Ovary (tissue), 9 donors: ENCODE data around the gene ABCA9. TPM values are rescaled to one million over a fixed set of nuclear protein-coding genes. Genes with fewer than 3 reads are reported as not detected.

Experiments used
- DNase-seq, 5 donors: peaks; one replicate each; pipeline ENCODE4 v3.0.0-alpha.2; 2019 to 2020
- H3K27ac ChIP-seq, 2 donors: fragments of 200-600 bp; one replicate each; pipeline versions ENCODE4 v1.5.1 to v1.8.0; 2019 to 2022
- H3K27me3 ChIP-seq: fragments of 200-600 bp; one replicate; pipeline ENCODE4 v1.8.0; 2022
- H3K36me3 ChIP-seq: fragments of 200-600 bp; sonication (generic); one replicate; pipeline ENCODE4 v1.5.1; 2019
- H3K4me1 ChIP-seq: one replicate; pipeline ENCODE4 v1.8.1; 2013; ENCODE audit warnings: mild to moderate bottlenecking, moderate library complexity; ENCODE audit not compliant: insufficient read depth
- H3K4me3 ChIP-seq: fragments of 200-600 bp; sonication (generic); one replicate; pipeline ENCODE4 v1.5.1; 2017
- H3K9me3 ChIP-seq, 2 donors: fragments of 200-600 bp in 1 of 2; sonication (generic) in 1 of 2; one replicate each; pipeline versions ENCODE4 v1.5.1 to v1.8.1; 2013 to 2019; ENCODE audit warnings: mild to moderate bottlenecking in 1 of 2, moderate library complexity in 1 of 2
- CTCF ChIP-seq, 3 donors: fragments of 450-650 bp in 2 of 3; fragments of 200-600 bp in 1 of 3; IDR thresholded peaks; one replicate each; pipeline versions ENCODE4 v1.5.1 to v1.8.0; 2016 to 2022; ENCODE audit warnings: antibody characterized with exemption in 3 of 3, mild to moderate bottlenecking in 1 of 3
- EP300 ChIP-seq: sonication (generic); formaldehyde crosslinking; IDR thresholded peaks from one replicate; pipeline ENCODE4 v1.6.1; 2017; ENCODE audit warnings: antibody characterized with exemption
- POLR2A ChIP-seq: fragments of 450-650 bp; IDR thresholded peaks from one replicate; pipeline ENCODE4 v1.6.1; 2017; ENCODE audit warnings: antibody characterized with exemption, mild to moderate bottlenecking, moderate library complexity
- WGBS, 3 donors: extraction: QIAGEN DNeasy Blood & Tissue Kit in 1 of 3; methylation state at CpG; one replicate each; pipeline versions ENCODE4 v1.1.5 to v1.1.7; 2013 to 2017; 5-methylcytosine and 5-hydroxymethylcytosine counted together
- intact Hi-C, 4 donors: fragments of 100-400 bp; cut with DNase I; formaldehyde crosslinking; loops; one replicate each; pipeline versions ENCODE4 v1.11.0 to v1.15.1; 2022 to 2023
- polyA plus RNA-seq, 2 donors: library from polyadenylated mRNA; stranded (reverse); fragments of 200-250 nt in 1 of 2; fragments of 350-450 nt in 1 of 2; fragmentation: Illumina TruSeq in 1 of 2; extraction: RNeasy Lipid Tissue Mini Kit (QIAGEN cat#74804) in 1 of 2; gene quantifications; one replicate each; pipeline ENCODE4 v1.2.3, GENCODE V29; 2013 to 2014
- total RNA-seq, 7 donors: library from RNA; depleted of rRNA in 2 of 7; stranded (reverse); fragments of >200 nt in 2 of 7; fragmentation: NEBNext Ultra II Directional in 3 of 7; extraction: Animal tissue kit (Norgen Biotek cat#: 25700) in 3 of 7; gene quantifications; one replicate each; pipeline versions ENCODE4 v1.1.0 to v1.2.4, GENCODE V29; 2016 to 2023
- donor health status: DM: no; HTN: no; CAD: no; lungs with moderate emphysema.
- donor health status: DM: no; HTN: no; CAD: no.
- donor health status: Bipolar disorder and iron deficiency.
- donor health status: DM: yes; HTN: yes; CAD: no.
- donor health status: DM: no; HTN: no; CAD: no.
- donor health status: DM: yes; HTN: yes; CAD: no.

The ABCA9 gene
- total and polyA plus RNA-seq, 9 donors: 15.0 to 111 (median 26.1) TPM

DNA sequence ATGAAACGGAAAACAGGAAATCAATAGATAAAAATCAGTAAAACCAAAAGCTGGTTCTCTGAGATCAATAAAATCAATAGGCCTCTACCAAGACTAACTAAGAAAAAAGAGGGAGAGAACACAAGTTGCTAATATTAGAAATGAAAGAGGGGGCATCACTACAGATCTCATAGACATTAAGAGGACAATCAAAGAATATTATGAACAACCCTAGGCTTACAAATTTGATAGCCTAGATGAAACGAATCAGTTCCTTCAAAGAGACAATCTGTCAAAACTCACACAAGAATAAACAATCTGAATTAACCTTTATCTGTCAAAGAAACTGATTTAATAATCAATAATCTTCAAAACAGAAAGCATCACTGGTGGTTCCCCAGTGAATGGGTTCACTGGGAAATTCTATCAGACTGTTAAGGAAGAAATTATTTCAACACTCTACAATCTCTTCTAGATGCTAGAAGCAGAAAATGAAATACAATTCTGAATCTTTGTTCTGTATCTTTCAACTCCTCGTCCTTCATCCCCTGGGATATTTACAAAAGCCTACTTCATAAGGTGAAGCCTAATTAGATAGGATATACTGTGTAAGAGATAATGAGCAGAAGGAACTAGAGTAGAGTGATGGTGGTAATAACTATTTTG is 4.4 kb downstream of the ABCA9 start:
- no peak for DNase-seq
- no peak overlapping the region for H3K4me3 ChIP-seq
- no peak for TF ChIP-seq CTCF (IDR thresholded peaks at IDR 0.05)
- TF ChIP-seq POLR2A: no peak
- no peak for TF ChIP-seq EP300
- H3K27ac ChIP-seq: no peak overlapping the region
- H3K9me3 ChIP-seq: no peaks in the 10 kb centered on the region
- peaks cover 3% of the 10 kb centered on the region for H3K4me1 ChIP-seq
- no peaks in the 10 kb centered on the region for H3K27me3 ChIP-seq
- 90 to 98% (median 94%) methylated on average over 3 of the region's 3 CpGs for WGBS, 3 donors
- no peaks in the 10 kb centered on the region for H3K36me3 ChIP-seq
- intact Hi-C loops: loop anchor here in 1 of 4 donors (1.0 kb wide), 1 partner anchor 8 kb away; no protein-coding TSS in a partner anchor

DNA sequence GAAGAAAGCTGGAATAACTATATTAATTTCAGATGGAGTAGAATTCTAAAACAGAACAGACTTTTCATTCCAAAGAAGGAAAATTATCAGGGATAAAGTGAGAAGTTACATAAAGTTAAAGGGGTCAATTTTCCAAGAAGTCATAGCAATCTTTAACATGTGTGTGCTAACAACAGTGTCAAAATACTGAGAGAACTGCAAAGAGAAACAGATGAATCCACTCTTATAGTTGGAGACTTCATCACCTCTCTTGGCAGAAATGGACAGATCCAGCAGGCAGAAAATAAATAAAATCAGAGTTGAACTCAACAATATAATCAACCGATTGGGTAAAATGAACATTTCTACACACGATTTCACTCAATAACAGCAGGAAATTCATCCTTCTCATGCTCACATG is 5.4 kb downstream of the ABCA9 start:
- H3K27me3 ChIP-seq: no peaks in the 10 kb centered on the region
- intact Hi-C loops: no loop called here
- peaks cover 3% of the 10 kb centered on the region for H3K4me1 ChIP-seq
- no peaks in the 10 kb centered on the region for H3K36me3 ChIP-seq
- no peak for DNase-seq
- H3K4me3 ChIP-seq: no peak overlapping the region
- no peaks in the 10 kb centered on the region for H3K9me3 ChIP-seq
- 87 to 94% (median 88%) methylated on average over 2 of the region's 2 CpGs for WGBS, 3 donors
- no peak overlapping the region for H3K27ac ChIP-seq
- no peak for TF ChIP-seq CTCF (IDR thresholded peaks at IDR 0.05)
- no peak for TF ChIP-seq EP300
- TF ChIP-seq POLR2A: no peak

DNA sequence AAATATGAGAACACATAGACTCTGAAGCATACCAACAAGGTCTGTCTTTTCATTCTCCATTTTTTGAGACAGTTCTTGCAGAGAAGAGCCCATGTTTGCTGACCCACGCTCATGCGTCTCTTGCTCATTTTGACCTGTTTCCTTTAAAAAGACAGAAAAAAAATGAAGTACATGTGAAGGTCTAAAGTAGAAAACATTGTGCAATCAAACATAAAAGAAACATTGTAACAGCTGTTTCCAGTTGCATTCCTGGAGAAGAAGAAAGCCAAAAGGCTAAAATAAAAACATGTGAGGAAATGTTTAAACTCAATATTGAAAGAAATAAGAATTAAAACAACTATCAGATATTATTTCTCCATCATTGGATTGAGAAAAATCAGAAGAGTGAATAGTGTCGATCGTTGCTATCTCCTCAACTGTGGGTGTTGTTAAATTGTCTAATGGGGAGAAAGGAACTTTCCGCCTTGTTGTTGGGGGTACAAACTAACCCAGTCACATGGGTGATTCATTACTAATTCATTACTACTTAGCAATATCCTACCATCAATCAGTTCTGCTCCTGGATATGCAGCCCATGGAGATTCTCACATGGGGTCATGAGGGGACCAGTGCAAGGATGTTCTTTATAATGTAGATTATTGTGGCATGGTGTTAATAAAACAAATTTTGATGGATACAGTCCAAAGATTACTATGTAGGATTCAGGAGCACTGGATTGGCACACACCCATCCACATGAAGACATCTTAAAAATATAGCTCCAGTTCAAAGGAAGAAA is 9.5 kb downstream of the ABCA9 start:
- intact Hi-C loops: no loop called here
- Histone ChIP-seq H3K27ac (no peak overlapping the region), H3K4me3 (no peak overlapping the region), H3K36me3 (no peaks in the 10 kb centered on the region), H3K9me3 (no peaks in the 10 kb centered on the region), H3K27me3 (no peaks in the 10 kb centered on the region), H3K4me1 (peaks cover 4% of the 10 kb centered on the region)
- WGBS, 3 donors: 22 to 41% (median 34%) methylated on average over 5 of the region's 5 CpGs
- no peak for TF ChIP-seq POLR2A
- TF ChIP-seq CTCF (IDR thresholded peaks at IDR 0.05): no peak
- no peak for TF ChIP-seq EP300
- no peak for DNase-seq

GRCh38 chr17:69048634-69049033 is 12.1 kb downstream of the ABCA9 start:
- H3K4me3 ChIP-seq: no peak overlapping the region
- intact Hi-C loops: loop anchor here in 1 of 4 donors (1.0 kb wide), 1 partner anchor 8 kb away; no protein-coding TSS in a partner anchor
- no peaks in the 10 kb centered on the region for H3K27me3 ChIP-seq
- H3K4me1 ChIP-seq: peaks cover 4% of the 10 kb centered on the region
- H3K36me3 ChIP-seq: no peaks in the 10 kb centered on the region
- H3K9me3 ChIP-seq: no peaks in the 10 kb centered on the region
- 95 to 97% (median 96%) methylated on average over 2 of the region's 2 CpGs for WGBS, 3 donors
- no peak for DNase-seq
- peak overlapping the region in 1 of 2 donors; percentile 84 for H3K27ac ChIP-seq
- TF ChIP-seq EP300 (no peak), CTCF (IDR thresholded peaks at IDR 0.05) (no peak), POLR2A (no peak)
